Breast epithelium (tissue), 4 donors: ENCODE data around the gene CTNND2. TPM values are rescaled to one million over a fixed set of nuclear protein-coding genes. Genes with fewer than 3 reads are reported as not detected.

Experiments used
- DNase-seq, 2 donors: peaks; one replicate each; pipeline ENCODE4 v3.0.0-alpha.2; 2019; ENCODE audit warnings: low spot score in 2 of 2
- H3K27ac ChIP-seq, 2 donors: fragments of 200-600 bp; sonication (generic) in 1 of 2; one replicate each; pipeline ENCODE4 v1.5.1; 2016 to 2019; ENCODE audit warnings: mild to moderate bottlenecking in 1 of 2
- H3K27me3 ChIP-seq, 2 donors: fragments of 200-600 bp; sonication (generic) in 1 of 2; one replicate each; pipeline versions ENCODE4 v1.5.1 to v1.6.0; 2017 to 2019; ENCODE audit warnings: control low read depth in 1 of 2, mild to moderate bottlenecking in 1 of 2
- H3K36me3 ChIP-seq: fragments of 200-600 bp; one replicate; pipeline ENCODE4 v1.5.1; 2019
- H3K4me1 ChIP-seq, 2 donors: fragments of 200-600 bp; sonication (generic); one replicate each; pipeline ENCODE4 v1.5.1; 2016 to 2019; ENCODE audit warnings: control low read depth in 1 of 2
- H3K4me3 ChIP-seq, 3 donors: fragments of 200-600 bp; sonication (generic); 1 replicate in 2 of 3; 2 replicates in 1 of 3; pipeline ENCODE4 v1.5.1; 2016 to 2019; ENCODE audit warnings: mild to moderate bottlenecking in 3 of 3, moderate library complexity in 2 of 3
- H3K9me3 ChIP-seq, 2 donors: fragments of 200-600 bp; sonication (generic) in 1 of 2; one replicate each; pipeline ENCODE4 v1.5.1; 2016 to 2019; ENCODE audit warnings: control low read depth in 1 of 2
- CTCF ChIP-seq, 3 donors: fragments of 450-650 bp; IDR thresholded peaks; one replicate each; pipeline ENCODE4 v1.5.1; 2016 to 2017; ENCODE audit warnings: antibody characterized with exemption in 3 of 3, mild to moderate bottlenecking in 3 of 3, moderate library complexity in 3 of 3
- POLR2A ChIP-seq: fragments of 450-650 bp; IDR thresholded peaks from one replicate; pipeline ENCODE4 v1.6.1; 2016; ENCODE audit warnings: antibody characterized with exemption, mild to moderate bottlenecking, moderate library complexity
- POLR2AphosphoS5 ChIP-seq, 3 donors: sonication (generic); formaldehyde crosslinking; IDR thresholded peaks; one replicate each; pipeline ENCODE4 v1.6.1; 2017; ENCODE audit warnings: antibody characterized with exemption in 3 of 3
- intact Hi-C: fragments of 100-400 bp; cut with DNase I; formaldehyde crosslinking; loops from one replicate; pipeline ENCODE4 v1.15.1; 2023; ENCODE audit warnings: low total_unique reads
- total RNA-seq, 3 donors: library from RNA; depleted of rRNA; stranded (reverse); fragments of >200 nt; gene quantifications; one replicate each; pipeline ENCODE4 v1.1.0, GENCODE V29; 2016

Gene CTNND2
- total RNA-seq, 3 donors from 2014 or later = 3.3 to 6.0 TPM; not detected in 1

- Histone ChIP-seq H3K27me3 (no peaks in the 10 kb centered on the region), H3K4me1 (no peaks in the 10 kb centered on the region), H3K9me3 (no peaks in the 10 kb centered on the region), H3K27ac (no peak overlapping the region), H3K36me3 (no peaks in the 10 kb centered on the region), H3K4me3 (no peak overlapping the region)
- DNase-seq = no peak
- TF ChIP-seq POLR2A (no peak), POLR2AphosphoS5 (IDR thresholded peaks at IDR 0.05) (no peak), CTCF (IDR thresholded peaks at IDR 0.05) (no peak)
- intact Hi-C loops = no loop called here
These were observed 188.6 kb downstream of the CTNND2 start for GRCh38 chr5:11715461-11716196.

- Histone ChIP-seq H3K4me1 (no peaks in the 10 kb centered on the region), H3K9me3 (no peaks in the 10 kb centered on the region), H3K36me3 (no peaks in the 10 kb centered on the region), H3K27ac (no peak overlapping the region), H3K27me3 (no peaks in the 10 kb centered on the region), H3K4me3 (no peak overlapping the region)
- TF ChIP-seq CTCF (IDR thresholded peaks at IDR 0.05) (no peak), POLR2A (no peak), POLR2AphosphoS5 (IDR thresholded peaks at IDR 0.05) (no peak)
- intact Hi-C loops = no loop called here
- no peak for DNase-seq
These were observed 192.3 kb downstream of the CTNND2 start for GRCh38 chr5:11711932-11712331.

GRCh38 chr5:11709021-11709420 lies 195.2 kb downstream of the CTNND2 start:
- H3K4me3 ChIP-seq = no peak overlapping the region
- no peaks in the 10 kb centered on the region for H3K27me3 ChIP-seq
- TF ChIP-seq POLR2AphosphoS5 (IDR thresholded peaks at IDR 0.05) (no peak), CTCF (IDR thresholded peaks at IDR 0.05) (no peak), POLR2A (no peak)
- no peaks in the 10 kb centered on the region for H3K4me1 ChIP-seq
- intact Hi-C loops = no loop called here
- no peaks in the 10 kb centered on the region for H3K9me3 ChIP-seq
- H3K36me3 ChIP-seq = no peaks in the 10 kb centered on the region
- H3K27ac ChIP-seq = no peak overlapping the region
- no peak for DNase-seq

GRCh38 chr5:11704916-11705315 lies 199.3 kb downstream of the CTNND2 start:
- intact Hi-C loops = no loop called here
- Histone ChIP-seq H3K4me1 (no peaks in the 10 kb centered on the region), H3K36me3 (no peaks in the 10 kb centered on the region), H3K27ac (no peak overlapping the region), H3K27me3 (no peaks in the 10 kb centered on the region), H3K9me3 (no peaks in the 10 kb centered on the region), H3K4me3 (no peak overlapping the region)
- TF ChIP-seq POLR2AphosphoS5 (IDR thresholded peaks at IDR 0.05) (no peak), POLR2A (no peak), CTCF (IDR thresholded peaks at IDR 0.05) (no peak)
- DNase-seq = no peak

- Histone ChIP-seq H3K27me3 (no peaks in the 10 kb centered on the region), H3K27ac (no peak overlapping the region), H3K36me3 (no peaks in the 10 kb centered on the region), H3K4me3 (no peak overlapping the region), H3K9me3 (no peaks in the 10 kb centered on the region), H3K4me1 (no peaks in the 10 kb centered on the region)
- TF ChIP-seq CTCF (IDR thresholded peaks at IDR 0.05) = no peak
- TF ChIP-seq POLR2AphosphoS5 (IDR thresholded peaks at IDR 0.05) = no peak
- TF ChIP-seq POLR2A = no peak
- DNase-seq = no peak
- intact Hi-C loops = no loop called here
These were observed 203.9 kb downstream of the CTNND2 start for GRCh38 chr5:11700391-11700790.
